HepG2 (cell line): ENCODE data around the gene PIP5K1A. TPM values are rescaled to one million over a fixed set of nuclear protein-coding genes. Genes with fewer than 3 reads are reported as not detected.
A peak's percentile ranks its signal among the peaks of the same experiment; 100 is the strongest.

Source experiments
- ATAC-seq: fragments of 200-7000 bp; cut with Tn5 transposase; 3 replicates; pipeline ENCODE4 v1.9.1; 2020; ENCODE audit warnings: mild to moderate bottlenecking, moderate library complexity
- BruUV-seq: library from RNA; stranded (reverse); fragments of 400-500 nt; replicated peaks from 2 replicates; lab custom pipeline; 2021; lab: Mats Ljungman, UMichigan
- CTCF ChIA-PET: fragments of 300-600 bp; formaldehyde crosslinking; extraction: SDS; loops from one replicate; lab custom pipeline; 2021; ENCODE audit warnings: low total read pairs, inconsistent platforms, low intra/inter-chr PET ratio; lab: Yijun Ruan, JAX
- POLR2A ChIA-PET: fragments of 350-600 bp; sonication (Branson Sonifier 250); formaldehyde crosslinking; loops from one replicate; lab custom pipeline; 2020; ENCODE audit warnings: antibody characterized with exemption, inconsistent platforms; lab: Yijun Ruan, JAX
- DNase-seq: peaks from one replicate; pipeline ENCODE4 v3.0.0-alpha.2; 2015; ENCODE audit warnings: low spot score
- FAIRE-seq: peaks from 3 replicates; lab custom pipeline; 2011; peaks lifted over from hg19 to GRCh38; lab: Jason Lieb, UNC
- H2AFZ ChIP-seq: one replicate; pipeline ENCODE4 v1.6.1; 2011; ENCODE audit warnings: low read length, inconsistent platforms
- H3K27ac ChIP-seq: fragments of 300-600 bp; 3 replicates; pipeline ENCODE4 v1.8.0; 2011; ENCODE audit warnings: mixed run types, mild to moderate bottlenecking, mixed read lengths, low read length, inconsistent platforms; ENCODE audit not compliant: insufficient read depth; ENCODE audit errors: extremely low read length
- H3K27me3 ChIP-seq, 2 experiments: fragments of 200-600 bp in 1 of 2; 2 replicates in 1 of 2; 3 replicates in 1 of 2; pipeline versions ENCODE4 v1.6.0 to v1.8.0; 2011; ENCODE audit warnings: low read length in 2 of 2, mild to moderate bottlenecking in 2 of 2, moderate library complexity in 2 of 2, inconsistent platforms in 1 of 2; ENCODE audit not compliant: insufficient read depth in 2 of 2, control insufficient read depth in 1 of 2
- H3K36me3 ChIP-seq, 2 experiments: fragments of 200-600 bp in 1 of 2; replicated peaks in 1 of 2; 2 replicates in 1 of 2; 3 replicates in 1 of 2; pipeline versions ENCODE4 v1.5.1 to v1.8.0; 2011; ENCODE audit warnings: low read length in 2 of 2, inconsistent platforms in 1 of 2; ENCODE audit not compliant: insufficient read depth in 2 of 2, control insufficient read depth in 1 of 2
- H3K4me1 ChIP-seq: 2 replicates; pipeline ENCODE4 v1.5.1; 2012; ENCODE audit warnings: low read length, inconsistent platforms; ENCODE audit not compliant: insufficient read depth
- H3K4me2 ChIP-seq: 2 replicates; pipeline ENCODE4 v1.6.0; 2011; ENCODE audit warnings: low read depth, low read length, inconsistent platforms
- H3K4me3 ChIP-seq, 3 experiments: fragments of 200-600 bp in 1 of 3; sonication (generic), shearing (Covaris generic) in 1 of 3; replicated peaks in 1 of 3; 2 replicates each; pipeline ENCODE4 v1.5.1; 2011 to 2016; ENCODE audit warnings: low read length in 3 of 3, inconsistent platforms in 2 of 3, low read depth in 2 of 3, mild to moderate bottlenecking in 2 of 3, control low read depth in 1 of 3, mixed read lengths in 1 of 3; ENCODE audit not compliant: insufficient read depth in 1 of 3
- H3K79me2 ChIP-seq: one replicate; pipeline ENCODE4 v1.6.1; 2011; ENCODE audit warnings: low read length, inconsistent platforms; ENCODE audit not compliant: insufficient read depth
- H3K9ac ChIP-seq: 2 replicates; pipeline ENCODE4 v1.6.0; 2011; ENCODE audit warnings: mild to moderate bottlenecking, low read depth, low read length, inconsistent platforms; ENCODE audit not compliant: insufficient read depth
- H3K9me3 ChIP-seq: 2 replicates; pipeline ENCODE4 v1.5.1; 2012; ENCODE audit warnings: mild to moderate bottlenecking, low read length
- H4K20me1 ChIP-seq: 2 replicates; pipeline ENCODE4 v1.6.0; 2011; ENCODE audit warnings: inconsistent platforms, mild to moderate bottlenecking, low read length, moderate library complexity; ENCODE audit not compliant: insufficient read depth
- ATF7-NPFF ChIP-seq: sonication (generic); formaldehyde crosslinking; IDR thresholded peaks from 2 replicates; pipeline ENCODE4 v1.8.1; 2023; ENCODE audit warnings: mild to moderate bottlenecking, low read depth, missing genetic modification reagents, moderate library complexity
- EED ChIP-seq: sonication (generic); formaldehyde crosslinking; IDR thresholded peaks from 2 replicates; pipeline ENCODE4 v1.5.0; 2020; ENCODE audit warnings: mild to moderate bottlenecking, missing genetic modification reagents
- RBFOX2 ChIP-seq: fragments of 200-400 bp; formaldehyde crosslinking; IDR thresholded peaks from 2 replicates; pipeline ENCODE4 v1.6.1; 2017; ENCODE audit warnings: low read depth, mild to moderate bottlenecking, low read length
- ZC3H13 ChIP-seq: sonication (generic); formaldehyde crosslinking; IDR thresholded peaks from 2 replicates; pipeline ENCODE4 v1.8.1; 2023; ENCODE audit warnings: mild to moderate bottlenecking, missing genetic modification reagents, moderate library complexity
- ZNF18 ChIP-seq: sonication (generic); formaldehyde crosslinking; IDR thresholded peaks from 2 replicates; pipeline ENCODE4 v1.8.0; 2022; ENCODE audit warnings: mild to moderate bottlenecking, missing genetic modification reagents; ENCODE audit not compliant: insufficient replicate concordance
- ZNF337 ChIP-seq: sonication (generic); formaldehyde crosslinking; IDR thresholded peaks from 2 replicates; pipeline ENCODE4 v1.5.1; 2020; ENCODE audit warnings: missing genetic modification reagents, low read depth, mild to moderate bottlenecking, borderline replicate concordance
- WGBS: methylation state at CpG from one replicate; pipeline ENCODE4 v1.1.6; 2017; ENCODE audit warnings: low lambda C conversion rate; 5-methylcytosine and 5-hydroxymethylcytosine counted together
- in situ Hi-C: cut with HindIII; loops from 2 replicates; pipeline ENCODE4 v1.10.0; 2017; ENCODE audit warnings: low pct_unique_long_range_greater_than_20kb; ENCODE audit not compliant: extremely low pct_ligation_motif_present
- intact Hi-C: fragments of 100-400 bp; cut with micrococcal nuclease; formaldehyde crosslinking; loops from one replicate; pipeline ENCODE4 v1.10.0; 2022; ENCODE audit not compliant: unreplicated experiment
- polyA plus RNA-seq, 8 experiments: library from polyadenylated mRNA; depleted of rRNA in 3 of 8; stranded (reverse) in 7 of 8; unstranded in 1 of 8; fragments of >200 nt; fragmentation: Illumina TruSeq in 4 of 8; extraction: Trizol in 4 of 8; gene quantifications; 2 replicates each; pipeline versions ENCODE4 v1.2.1 to v1.2.3, GENCODE V29; 2011 to 2016; ENCODE audit warnings: low read depth in 4 of 8, missing spikeins in 1 of 8, mixed read lengths in 1 of 8; ENCODE audit not compliant: insufficient read depth in 1 of 8
- total RNA-seq, 5 experiments: library from RNA; depleted of rRNA; stranded (reverse); fragments of >200 nt; fragmentation: Illumina TruSeq; extraction: Trizol; gene quantifications; 2 replicates each; pipeline ENCODE4 v1.2.3, GENCODE V29; 2016; ENCODE audit warnings: low read depth in 1 of 5

PIP5K1A gene
- total and polyA plus RNA-seq, 2 of the 13 experiments (the other 11 are each of a cell fraction or from before 2014, with no cell fraction given): 45.3 to 65.1 TPM

- TF ChIP-seq ZNF18 (CRISPR knock-in tag) (peak; percentile 37), EED (peak; percentile 72)
- TF ChIP-seq, all 625 proteins: peak for 93
These were observed 84.8 kb downstream of the PIP5K1A start (continued) for GRCh38 chr1:151282883-151283725.

- peak overlapping the region; percentile 78 to 93 (median 85); a peak in 4 of 6 replicates for H3K4me3 ChIP-seq
- TF ChIP-seq ZNF337 (no peak), RBFOX2 (peak; percentile 27; the same call in 1 of the 2 replicates), ZC3H13 (0 out of 2 replicates have a peak, but pooled peaks have one; percentile 40), ATF7-NPFF (no peak)
- H3K9ac ChIP-seq: peak overlapping the region; percentile 95
- CTCF ChIA-PET: no interaction called here
- BruUV-seq: no TSS peak
- in situ Hi-C loops (no loop called here), intact Hi-C loops (no loop called here)
- peaks cover 22% of the 10 kb centered on the region for H3K4me1 ChIP-seq
- H3K27me3 ChIP-seq: no peaks in the 10 kb centered on the region; a peak in 1 of 5 replicates
- no peaks in the 10 kb centered on the region for H3K9me3 ChIP-seq
- POLR2A ChIA-PET: interaction anchor here (0.8 to 3.9 kb wide), 10 partner anchors 10 to 88 kb away, joined by 3 to 71 read pairs (median 5); partner anchors contain the start of genes PI4KB, PSMD4 and SELENBP1
- 78% methylated on average over 2 of the region's 2 CpGs for WGBS
- no peak for DNase-seq
- peak overlapping the region; percentile 98 for H3K27ac ChIP-seq
- no peak for ATAC-seq
- no peak for FAIRE-seq
- peak overlapping the region; percentile 79 for H3K4me2 ChIP-seq
- peaks cover 32% of the 10 kb centered on the region for H3K79me2 ChIP-seq
- peaks cover 27 to 39% of the 10 kb centered on the region in 2 experiments for H3K36me3 ChIP-seq
- H4K20me1 ChIP-seq: peaks cover 13% of the 10 kb centered on the region; the same call in 1 of the 2 replicates
- no peak overlapping the region for H2AFZ ChIP-seq
These were observed 85.7 kb downstream of the PIP5K1A start for GRCh38 chr1:151284013-151284577.
